HepG2 (cell line): ENCODE data around the gene TRIM10. TPM values are rescaled to one million over a fixed set of nuclear protein-coding genes. Genes with fewer than 3 reads are reported as not detected.

Experiments
- ASH2L ChIP-seq: fragments of 300-600, 200-600 bp; sonication (generic); IDR thresholded peaks from 2 replicates; pipeline ENCODE4 v1.7.0; 2017; ENCODE audit warnings: low read depth, mild to moderate bottlenecking, moderate library complexity, mixed read lengths, low read length; ENCODE audit not compliant: insufficient read length
- CCDC6 ChIP-seq: sonication (generic); formaldehyde crosslinking; IDR thresholded peaks from 2 replicates; pipeline ENCODE4 v1.8.1; 2022; ENCODE audit warnings: mild to moderate bottlenecking, missing genetic modification reagents, moderate library complexity
- EHMT2 ChIP-seq: fragments of 200-600 bp; sonication (generic); IDR thresholded peaks from 2 replicates; pipeline ENCODE4 v1.7.0; 2017; ENCODE audit warnings: antibody characterized with exemption, low read depth, low read length, borderline replicate concordance
- HCFC1 ChIP-seq: fragments of 150-350 bp; IDR thresholded peaks from 2 replicates; pipeline ENCODE4 v1.6.1; 2014; ENCODE audit warnings: low read depth, low read length
- JUNB ChIP-seq: sonication (generic); formaldehyde crosslinking; IDR thresholded peaks from 2 replicates; pipeline ENCODE4 v1.8.0; 2022; ENCODE audit warnings: missing genetic modification reagents, mild to moderate bottlenecking, borderline replicate concordance
- MEIS1 ChIP-seq: sonication (generic); formaldehyde crosslinking; IDR thresholded peaks from 2 replicates; pipeline ENCODE4 v1.9.0; 2021; ENCODE audit warnings: mild to moderate bottlenecking, missing genetic modification reagents, moderate library complexity, borderline replicate concordance
- PITX1 ChIP-seq: sonication (generic); formaldehyde crosslinking; IDR thresholded peaks from 2 replicates; pipeline ENCODE4 v1.5.1; 2020; ENCODE audit warnings: mild to moderate bottlenecking, missing genetic modification reagents
- SNAI1 ChIP-seq: sonication (generic); formaldehyde crosslinking; IDR thresholded peaks from 2 replicates; pipeline ENCODE4 v1.5.0; 2020; ENCODE audit warnings: mild to moderate bottlenecking, missing genetic modification reagents, borderline replicate concordance
- polyA plus RNA-seq, 8 experiments: library from polyadenylated mRNA; depleted of rRNA in 3 of 8; stranded (reverse) in 7 of 8; unstranded in 1 of 8; fragments of >200 nt; fragmentation: Illumina TruSeq in 4 of 8; extraction: Trizol in 4 of 8; gene quantifications; 2 replicates each; pipeline versions ENCODE4 v1.2.1 to v1.2.3, GENCODE V29; 2011 to 2016; ENCODE audit warnings: low read depth in 4 of 8, missing spikeins in 1 of 8, mixed read lengths in 1 of 8; ENCODE audit not compliant: insufficient read depth in 1 of 8
- total RNA-seq, 5 experiments: library from RNA; depleted of rRNA; stranded (reverse); fragments of >200 nt; fragmentation: Illumina TruSeq; extraction: Trizol; gene quantifications; 2 replicates each; pipeline ENCODE4 v1.2.3, GENCODE V29; 2016; ENCODE audit warnings: low read depth in 1 of 5
- TF ChIP-seq, protein P1 (sequence below): sonication (generic); formaldehyde crosslinking; IDR thresholded peaks from 2 replicates; pipeline ENCODE4 v1.5.1; 2020; ENCODE audit warnings: mild to moderate bottlenecking, missing genetic modification reagents, borderline replicate concordance
- TF ChIP-seq, protein P2 (sequence below): sonication (generic); formaldehyde crosslinking; IDR thresholded peaks from 2 replicates; pipeline ENCODE4 v1.5.1; 2020; ENCODE audit warnings: mild to moderate bottlenecking, missing genetic modification reagents, moderate library complexity
- TF ChIP-seq, protein P3 (sequence below), 2 experiments: fragments of 450-650 bp in 1 of 2; sonication (generic) in 1 of 2; formaldehyde crosslinking in 1 of 2; IDR thresholded peaks; 2 replicates each; pipeline versions ENCODE4 v1.6.1 to v1.8.0; 2016 to 2022; ENCODE audit warnings: antibody characterized with exemption in 1 of 2, mild to moderate bottlenecking in 1 of 2, missing genetic modification reagents in 1 of 2

Gene TRIM10
- total and polyA plus RNA-seq, 2 of the 13 experiments (the other 11 are each of a cell fraction or from before 2014, with no cell fraction given) = 4.1 to 6.8 TPM

DNA sequence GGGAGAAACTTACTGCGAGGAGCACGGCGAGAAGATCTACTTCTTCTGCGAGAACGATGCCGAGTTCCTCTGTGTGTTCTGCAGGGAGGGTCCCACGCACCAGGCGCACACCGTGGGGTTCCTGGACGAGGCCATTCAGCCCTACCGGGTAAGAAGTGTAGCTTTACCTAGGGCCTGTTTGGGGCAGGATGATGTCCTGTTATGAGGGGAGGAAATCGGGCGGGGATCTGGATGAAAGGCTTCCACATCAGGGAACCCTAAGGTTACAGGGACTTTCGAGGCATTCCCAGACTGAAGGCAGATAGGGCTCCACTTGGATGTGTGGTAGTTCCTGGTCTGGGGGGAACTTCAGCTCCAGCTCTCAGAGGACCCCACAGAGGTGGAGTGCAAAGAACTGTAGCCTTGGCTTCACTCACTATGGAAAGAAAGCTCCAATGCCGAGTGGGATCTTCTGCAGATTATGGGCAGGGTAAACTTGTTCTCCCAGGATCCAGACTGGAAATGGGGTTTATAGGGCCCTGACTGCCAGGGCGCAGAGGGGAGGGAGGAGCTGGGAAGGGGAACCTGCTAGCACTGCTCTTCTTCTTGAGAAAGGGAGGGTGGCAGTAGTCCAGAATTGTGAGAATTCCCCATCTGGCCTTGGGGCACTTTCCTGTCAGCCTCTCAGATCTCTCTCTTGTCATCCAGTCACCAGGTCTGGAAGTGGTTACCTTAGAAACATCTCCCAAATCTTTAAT lies 3.1 kb upstream of the TRIM10 start (continued):
- no peak for TF ChIP-seq MEIS1 (CRISPR knock-in tag)
- TF ChIP-seq, protein P1, sequence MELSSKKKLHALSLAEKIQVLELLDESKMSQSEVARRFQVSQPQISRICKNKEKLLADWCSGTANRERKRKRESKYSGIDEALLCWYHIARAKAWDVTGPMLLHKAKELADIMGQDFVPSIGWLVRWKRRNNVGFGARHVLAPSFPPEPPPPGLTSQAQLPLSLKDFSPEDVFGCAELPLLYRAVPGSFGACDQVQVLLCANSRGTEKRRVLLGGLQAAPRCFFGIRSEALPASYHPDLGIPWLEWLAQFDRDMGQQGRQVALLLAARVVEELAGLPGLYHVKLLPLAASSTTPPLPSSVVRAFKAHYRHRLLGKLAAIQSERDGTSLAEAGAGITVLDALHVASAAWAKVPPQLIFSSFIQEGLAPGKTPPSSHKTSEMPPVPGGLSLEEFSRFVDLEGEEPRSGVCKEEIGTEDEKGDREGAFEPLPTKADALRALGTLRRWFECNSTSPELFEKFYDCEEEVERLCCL (CRISPR knock-in tag) = no peak
- no peak for TF ChIP-seq ASH2L
- no peak; the same call in 1 of the 2 replicates for TF ChIP-seq CCDC6 (CRISPR knock-in tag)
- no peak for TF ChIP-seq EHMT2
- TF ChIP-seq HCFC1 = no peak
- TF ChIP-seq PITX1 (CRISPR knock-in tag) = 0 out of 2 replicates have a peak, but pooled peaks have one; percentile 27
- TF ChIP-seq, protein P2, sequence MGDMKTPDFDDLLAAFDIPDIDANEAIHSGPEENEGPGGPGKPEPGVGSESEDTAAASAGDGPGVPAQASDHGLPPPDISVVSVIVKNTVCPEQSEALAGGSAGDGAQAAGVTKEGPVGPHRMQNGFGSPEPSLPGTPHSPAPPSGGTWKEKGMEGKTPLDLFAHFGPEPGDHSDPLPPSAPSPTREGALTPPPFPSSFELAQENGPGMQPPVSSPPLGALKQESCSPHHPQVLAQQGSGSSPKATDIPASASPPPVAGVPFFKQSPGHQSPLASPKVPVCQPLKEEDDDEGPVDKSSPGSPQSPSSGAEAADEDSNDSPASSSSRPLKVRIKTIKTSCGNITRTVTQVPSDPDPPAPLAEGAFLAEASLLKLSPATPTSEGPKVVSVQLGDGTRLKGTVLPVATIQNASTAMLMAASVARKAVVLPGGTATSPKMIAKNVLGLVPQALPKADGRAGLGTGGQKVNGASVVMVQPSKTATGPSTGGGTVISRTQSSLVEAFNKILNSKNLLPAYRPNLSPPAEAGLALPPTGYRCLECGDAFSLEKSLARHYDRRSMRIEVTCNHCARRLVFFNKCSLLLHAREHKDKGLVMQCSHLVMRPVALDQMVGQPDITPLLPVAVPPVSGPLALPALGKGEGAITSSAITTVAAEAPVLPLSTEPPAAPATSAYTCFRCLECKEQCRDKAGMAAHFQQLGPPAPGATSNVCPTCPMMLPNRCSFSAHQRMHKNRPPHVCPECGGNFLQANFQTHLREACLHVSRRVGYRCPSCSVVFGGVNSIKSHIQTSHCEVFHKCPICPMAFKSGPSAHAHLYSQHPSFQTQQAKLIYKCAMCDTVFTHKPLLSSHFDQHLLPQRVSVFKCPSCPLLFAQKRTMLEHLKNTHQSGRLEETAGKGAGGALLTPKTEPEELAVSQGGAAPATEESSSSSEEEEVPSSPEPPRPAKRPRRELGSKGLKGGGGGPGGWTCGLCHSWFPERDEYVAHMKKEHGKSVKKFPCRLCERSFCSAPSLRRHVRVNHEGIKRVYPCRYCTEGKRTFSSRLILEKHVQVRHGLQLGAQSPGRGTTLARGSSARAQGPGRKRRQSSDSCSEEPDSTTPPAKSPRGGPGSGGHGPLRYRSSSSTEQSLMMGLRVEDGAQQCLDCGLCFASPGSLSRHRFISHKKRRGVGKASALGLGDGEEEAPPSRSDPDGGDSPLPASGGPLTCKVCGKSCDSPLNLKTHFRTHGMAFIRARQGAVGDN (CRISPR knock-in tag) = peak; percentile 29; the same call in 1 of the 2 replicates
- TF ChIP-seq, protein P3, sequence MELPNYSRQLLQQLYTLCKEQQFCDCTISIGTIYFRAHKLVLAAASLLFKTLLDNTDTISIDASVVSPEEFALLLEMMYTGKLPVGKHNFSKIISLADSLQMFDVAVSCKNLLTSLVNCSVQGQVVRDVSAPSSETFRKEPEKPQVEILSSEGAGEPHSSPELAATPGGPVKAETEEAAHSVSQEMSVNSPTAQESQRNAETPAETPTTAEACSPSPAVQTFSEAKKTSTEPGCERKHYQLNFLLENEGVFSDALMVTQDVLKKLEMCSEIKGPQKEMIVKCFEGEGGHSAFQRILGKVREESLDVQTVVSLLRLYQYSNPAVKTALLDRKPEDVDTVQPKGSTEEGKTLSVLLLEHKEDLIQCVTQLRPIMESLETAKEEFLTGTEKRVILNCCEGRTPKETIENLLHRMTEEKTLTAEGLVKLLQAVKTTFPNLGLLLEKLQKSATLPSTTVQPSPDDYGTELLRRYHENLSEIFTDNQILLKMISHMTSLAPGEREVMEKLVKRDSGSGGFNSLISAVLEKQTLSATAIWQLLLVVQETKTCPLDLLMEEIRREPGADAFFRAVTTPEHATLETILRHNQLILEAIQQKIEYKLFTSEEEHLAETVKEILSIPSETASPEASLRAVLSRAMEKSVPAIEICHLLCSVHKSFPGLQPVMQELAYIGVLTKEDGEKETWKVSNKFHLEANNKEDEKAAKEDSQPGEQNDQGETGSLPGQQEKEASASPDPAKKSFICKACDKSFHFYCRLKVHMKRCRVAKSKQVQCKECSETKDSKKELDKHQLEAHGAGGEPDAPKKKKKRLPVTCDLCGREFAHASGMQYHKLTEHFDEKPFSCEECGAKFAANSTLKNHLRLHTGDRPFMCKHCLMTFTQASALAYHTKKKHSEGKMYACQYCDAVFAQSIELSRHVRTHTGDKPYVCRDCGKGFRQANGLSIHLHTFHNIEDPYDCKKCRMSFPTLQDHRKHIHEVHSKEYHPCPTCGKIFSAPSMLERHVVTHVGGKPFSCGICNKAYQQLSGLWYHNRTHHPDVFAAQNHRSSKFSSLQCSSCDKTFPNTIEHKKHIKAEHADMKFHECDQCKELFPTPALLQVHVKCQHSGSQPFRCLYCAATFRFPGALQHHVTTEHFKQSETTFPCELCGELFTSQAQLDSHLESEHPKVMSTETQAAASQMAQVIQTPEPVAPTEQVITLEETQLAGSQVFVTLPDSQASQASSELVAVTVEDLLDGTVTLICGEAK (IDR thresholded peaks at IDR 0.05) = no peak
- TF ChIP-seq, protein P3 (CRISPR knock-in tag; IDR thresholded peaks at IDR 0.05) = no peak
- no peak for TF ChIP-seq JUNB (CRISPR knock-in tag)
- no peak for TF ChIP-seq SNAI1 (CRISPR knock-in tag)
